Amniotic stem cell (primary cell): ENCODE data around the gene GLP2R.

Source experiments
- DNase-seq: peaks from one replicate; lab custom pipeline; 2025; lab: John Stamatoyannopoulos, UW

Gene GLP2R

DNA sequence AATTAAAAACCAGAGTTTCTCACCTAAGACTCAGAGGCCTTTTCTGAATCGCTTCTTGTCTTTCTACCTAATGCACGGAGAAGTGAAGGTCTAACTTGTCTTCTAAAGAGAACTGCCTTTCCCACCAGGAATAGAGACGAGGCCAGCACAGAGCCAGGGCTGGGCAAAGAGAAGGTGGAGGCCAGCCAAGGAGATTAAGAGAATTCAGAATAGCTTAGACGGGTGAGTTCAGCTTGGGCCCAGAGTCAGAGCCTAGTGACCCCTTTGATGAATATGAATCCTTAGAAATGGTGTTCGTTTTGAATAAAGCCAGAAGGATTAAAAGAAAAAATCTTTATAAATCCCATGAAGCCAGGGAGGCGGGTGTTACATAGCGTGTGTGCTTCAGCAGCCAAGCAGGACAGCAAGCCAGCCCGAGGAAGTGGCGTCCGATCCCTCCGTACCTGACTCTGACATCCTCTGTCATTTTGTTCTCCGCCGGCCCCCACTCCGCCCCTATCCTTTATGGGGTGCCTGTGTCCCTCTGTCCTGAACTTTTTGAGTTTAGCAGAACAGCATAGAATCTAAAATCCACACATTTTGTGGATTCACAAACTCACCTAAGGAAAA lies 11.3 kb upstream of the GLP2R start:
- no peak for DNase-seq

DNA sequence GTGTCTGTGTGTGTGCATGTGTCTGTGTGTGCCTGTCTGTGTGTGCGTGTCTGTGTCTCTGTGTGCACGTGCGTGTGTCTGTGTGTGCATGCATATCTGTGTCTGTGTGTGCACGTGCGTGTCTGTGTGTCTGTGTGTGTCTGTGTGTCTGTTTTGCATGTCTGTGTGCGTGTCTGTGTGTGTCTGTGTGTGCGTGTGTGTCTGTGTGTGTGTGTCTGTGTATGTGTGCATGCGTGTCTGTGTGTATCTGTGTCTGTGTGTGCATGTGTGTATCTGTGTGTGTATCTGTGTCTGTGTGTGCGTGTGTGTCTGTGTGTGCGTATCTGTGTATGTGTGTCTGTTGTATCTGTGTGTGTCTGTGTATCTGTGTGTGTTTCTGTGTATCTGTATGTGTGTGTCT lies 9.3 kb upstream of the GLP2R start:
- DNase-seq = no peak

DNA sequence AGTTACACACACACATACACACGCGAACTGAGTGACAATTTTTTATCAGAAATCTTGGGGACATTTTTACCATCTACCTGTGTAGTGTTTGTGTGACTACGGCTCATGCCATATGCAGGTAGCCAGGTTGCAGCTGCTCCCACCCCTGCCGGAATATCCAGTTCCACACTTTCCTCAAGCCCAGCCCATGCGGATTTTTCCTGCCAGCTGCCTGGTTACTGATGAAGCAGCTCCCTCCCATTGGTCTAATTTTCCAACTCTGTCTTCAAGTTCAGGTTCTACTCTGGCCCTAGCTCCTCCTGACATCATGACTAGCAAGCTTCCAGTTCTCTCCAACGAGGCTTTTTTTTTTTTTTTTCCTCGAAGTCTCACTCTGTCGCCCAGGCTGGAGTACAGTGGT lies 8.6 kb upstream of the GLP2R start:
- no peak for DNase-seq

DNA sequence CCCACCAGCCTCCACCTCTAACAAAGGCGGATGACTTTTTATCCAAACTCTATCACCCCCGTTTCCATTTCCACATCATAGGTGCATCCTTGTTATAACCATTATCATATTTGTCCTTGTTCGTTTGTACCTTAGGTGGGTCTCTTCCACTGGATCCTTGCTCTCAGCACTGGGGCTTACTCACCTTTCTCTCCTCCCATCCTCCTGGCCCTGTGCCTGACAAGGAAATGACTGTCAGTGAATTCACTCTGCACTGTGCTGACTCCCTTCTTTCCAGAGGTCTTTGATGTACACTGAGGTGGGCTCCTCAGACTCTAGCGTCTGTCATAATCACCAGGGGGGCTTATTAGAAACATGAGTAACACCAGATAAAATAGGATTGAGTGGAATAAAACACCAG lies 7.0 kb upstream of the GLP2R start:
- DNase-seq = no peak

DNA sequence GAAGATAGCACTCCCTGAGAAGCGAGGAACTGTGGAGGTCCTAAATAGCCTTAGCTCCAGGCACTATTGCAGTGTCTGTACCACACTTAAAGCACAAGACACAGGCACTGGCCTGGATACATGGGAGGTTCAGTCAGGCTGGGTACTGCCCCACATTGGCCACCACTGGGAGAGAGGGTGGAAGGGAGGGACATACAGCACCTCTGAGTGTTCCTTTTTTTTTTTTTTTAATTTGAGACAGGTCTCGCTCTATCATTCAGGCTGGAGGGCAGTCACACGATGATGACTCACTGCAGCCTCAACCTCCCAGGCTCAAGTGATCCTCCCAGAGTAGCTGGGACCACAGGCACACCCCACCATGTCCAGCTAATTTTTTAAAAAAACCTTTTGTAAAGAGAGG lies 5.3 kb upstream of the GLP2R start:
- no peak for DNase-seq

DNA sequence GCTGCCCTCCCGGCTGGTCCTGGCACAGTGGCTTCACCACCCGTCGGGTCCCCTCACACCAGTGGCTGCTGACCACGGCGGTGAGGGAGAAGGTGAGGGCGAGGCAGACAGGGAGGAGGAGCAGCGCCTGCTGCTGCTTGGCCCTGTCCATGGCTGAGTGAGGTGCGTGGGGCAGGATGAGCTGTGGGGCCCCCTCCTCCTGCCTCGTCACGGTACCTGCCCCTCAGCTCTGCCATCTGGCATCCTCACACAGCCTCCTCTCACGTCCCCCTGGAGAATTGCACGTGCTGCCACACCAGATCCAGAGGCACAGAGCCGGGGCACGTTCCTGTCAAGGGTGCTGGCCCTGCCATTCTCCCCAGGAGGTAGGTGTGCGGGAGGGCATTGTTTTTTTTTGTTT lies 3.8 kb upstream of the GLP2R start, which contains the start of gene GSG1L2:
Gene GSG1L2, minus strand, starts transcription at position 159 of the 400 bp plus-strand sequence. Its CDS starts 8 bp downstream, at position 151.
- no peak for DNase-seq

DNA sequence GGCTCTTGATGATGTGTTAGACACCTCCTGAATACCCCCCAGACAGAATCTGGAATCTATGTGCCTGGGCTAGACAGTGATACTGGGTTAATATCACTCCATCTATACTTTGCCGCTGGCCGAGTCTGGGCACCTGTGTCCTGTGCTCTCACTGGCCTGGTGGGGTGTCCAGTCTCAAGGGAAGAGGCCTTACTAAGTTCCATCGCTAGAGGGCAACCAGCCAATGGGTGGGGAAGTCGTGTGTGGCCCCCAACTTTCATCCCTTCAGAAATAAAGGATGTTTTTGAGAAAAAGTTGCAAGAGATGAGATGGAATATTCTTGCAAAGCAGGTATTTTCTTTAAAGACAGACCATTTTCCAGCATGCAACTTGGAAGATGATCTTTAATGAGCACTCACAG lies 1.6 kb upstream of the GLP2R start:
- DNase-seq = no peak

DNA sequence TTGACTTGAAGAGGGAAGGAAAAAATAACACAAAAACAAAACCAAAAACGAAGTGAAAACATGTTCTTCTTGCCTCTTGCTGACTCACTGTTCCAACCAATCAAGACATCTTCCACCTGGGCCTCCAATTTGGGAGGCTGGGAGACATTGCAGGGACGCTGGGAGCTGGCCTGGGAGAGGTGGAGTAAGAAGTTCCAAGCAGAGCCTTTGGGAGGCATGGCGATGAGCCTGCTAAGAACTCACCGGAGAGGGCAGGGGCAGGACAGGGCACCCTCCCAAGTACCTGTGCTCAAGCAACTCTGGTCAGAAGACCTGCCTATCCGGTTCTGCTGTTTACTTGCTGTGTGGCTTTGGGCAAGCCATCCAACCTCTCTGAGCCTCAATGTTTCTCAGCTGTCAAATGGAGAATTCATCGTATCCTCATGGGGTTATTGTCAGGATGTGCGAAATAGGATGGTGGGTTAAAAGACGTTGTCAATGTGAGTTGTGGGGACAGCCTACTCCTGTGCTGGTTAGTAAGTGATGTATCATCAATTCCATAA lies 856 bp upstream of the GLP2R start:
- DNase-seq = no peak

DNA sequence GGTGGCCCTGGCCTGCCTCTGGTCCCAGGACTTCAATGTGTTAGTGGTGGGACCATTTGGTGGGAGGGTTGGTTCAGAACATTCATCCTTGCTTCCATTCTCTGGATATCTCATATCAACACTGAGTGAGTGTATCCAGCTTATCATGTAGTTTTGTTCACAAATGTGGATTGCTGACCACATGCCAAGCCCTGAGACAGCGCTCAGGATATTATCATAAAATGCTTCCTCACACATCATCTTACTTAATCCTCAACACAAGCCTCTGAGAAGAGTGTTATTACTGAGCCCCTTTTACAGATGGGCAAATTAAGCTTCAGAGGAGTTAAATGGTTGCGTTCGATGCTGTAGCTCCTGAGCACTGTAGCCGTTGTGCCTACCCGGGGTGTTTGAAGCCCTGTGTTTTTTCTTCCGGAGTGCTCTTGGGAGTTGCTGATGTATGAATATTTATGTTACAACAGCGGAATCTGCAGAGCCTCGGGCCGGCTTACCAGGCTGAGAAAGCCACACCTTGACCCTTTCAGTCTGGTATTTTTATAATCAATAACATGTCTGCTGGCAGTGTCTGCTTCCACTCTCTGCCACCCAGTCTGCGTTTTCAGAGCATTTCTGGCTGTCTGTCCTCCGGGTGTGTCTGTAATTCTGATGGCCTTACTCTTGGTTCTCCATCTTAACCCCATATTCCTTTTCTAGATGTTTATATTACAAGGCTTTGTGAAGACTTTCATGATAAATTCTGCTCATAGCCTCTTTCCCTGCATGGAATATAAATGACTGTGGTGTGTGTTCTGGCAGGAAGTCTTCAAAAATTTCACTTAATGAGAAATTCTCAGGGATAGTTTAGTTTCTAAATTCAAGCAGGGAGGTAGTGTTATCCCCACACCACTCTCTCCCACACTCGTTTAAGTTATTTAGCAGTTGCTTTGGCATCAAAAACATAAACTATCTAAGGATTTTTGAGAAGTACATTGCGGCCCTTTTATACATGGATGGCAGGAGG lies 2.9 kb downstream of the GLP2R start:
- no peak for DNase-seq

DNA sequence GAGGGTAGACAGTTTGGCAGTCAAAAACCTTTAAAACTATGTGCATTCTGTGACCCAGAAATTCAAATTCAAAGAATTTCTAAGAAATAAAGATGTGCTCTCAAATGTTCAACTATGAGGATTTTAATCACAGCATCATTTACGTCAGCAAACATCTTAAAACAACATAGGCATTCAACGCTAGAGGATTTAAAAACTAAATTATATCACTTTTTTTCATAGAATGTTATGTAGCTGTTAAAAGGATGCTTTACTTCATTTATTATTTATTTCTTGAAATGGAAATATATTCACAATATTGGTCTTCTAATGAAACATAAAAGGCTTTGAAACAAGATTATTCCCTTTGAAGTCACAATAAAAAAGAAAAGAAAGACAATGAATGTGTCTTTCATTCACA lies 3.6 kb downstream of the GLP2R start:
- DNase-seq = no peak

DNA sequence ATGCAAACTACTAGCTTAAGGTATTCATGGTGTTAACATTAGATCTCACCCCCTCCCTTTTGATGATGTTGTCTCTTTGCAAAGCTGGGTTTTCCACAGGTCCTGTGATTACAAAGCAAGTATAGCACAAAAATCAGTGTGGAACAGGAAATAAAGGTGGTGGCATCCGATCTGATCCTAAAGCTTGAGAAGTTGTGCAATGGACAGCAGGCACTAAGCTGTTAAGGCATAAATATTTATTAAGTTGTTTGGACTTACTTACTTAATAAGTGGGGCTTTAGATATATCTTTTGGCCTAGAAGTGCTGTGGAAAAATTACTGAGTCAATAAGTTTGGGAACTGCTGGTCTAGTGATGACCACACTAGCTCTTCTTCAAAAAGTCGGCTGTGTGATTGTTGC lies 5.0 kb downstream of the GLP2R start:
- no peak for DNase-seq

DNA sequence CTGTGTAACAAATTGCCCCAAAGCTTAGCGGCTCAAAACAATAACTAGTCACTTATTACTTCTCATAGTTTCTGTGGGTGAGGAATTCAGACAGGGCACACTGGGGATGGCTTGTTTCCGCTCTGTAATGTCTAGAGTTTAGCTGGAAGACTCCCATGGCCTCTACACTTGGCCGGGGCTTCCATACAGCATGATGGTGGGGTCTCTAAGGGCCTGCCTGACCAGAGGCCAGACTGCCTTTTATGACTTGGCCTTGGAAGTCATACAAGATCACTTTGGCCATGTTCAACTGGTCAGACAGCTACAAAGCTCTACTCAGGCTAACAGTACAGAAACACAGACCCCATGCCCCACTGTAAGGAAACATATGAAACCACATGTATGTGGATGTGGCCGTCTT lies 8.2 kb downstream of the GLP2R start:
- no peak for DNase-seq

DNA sequence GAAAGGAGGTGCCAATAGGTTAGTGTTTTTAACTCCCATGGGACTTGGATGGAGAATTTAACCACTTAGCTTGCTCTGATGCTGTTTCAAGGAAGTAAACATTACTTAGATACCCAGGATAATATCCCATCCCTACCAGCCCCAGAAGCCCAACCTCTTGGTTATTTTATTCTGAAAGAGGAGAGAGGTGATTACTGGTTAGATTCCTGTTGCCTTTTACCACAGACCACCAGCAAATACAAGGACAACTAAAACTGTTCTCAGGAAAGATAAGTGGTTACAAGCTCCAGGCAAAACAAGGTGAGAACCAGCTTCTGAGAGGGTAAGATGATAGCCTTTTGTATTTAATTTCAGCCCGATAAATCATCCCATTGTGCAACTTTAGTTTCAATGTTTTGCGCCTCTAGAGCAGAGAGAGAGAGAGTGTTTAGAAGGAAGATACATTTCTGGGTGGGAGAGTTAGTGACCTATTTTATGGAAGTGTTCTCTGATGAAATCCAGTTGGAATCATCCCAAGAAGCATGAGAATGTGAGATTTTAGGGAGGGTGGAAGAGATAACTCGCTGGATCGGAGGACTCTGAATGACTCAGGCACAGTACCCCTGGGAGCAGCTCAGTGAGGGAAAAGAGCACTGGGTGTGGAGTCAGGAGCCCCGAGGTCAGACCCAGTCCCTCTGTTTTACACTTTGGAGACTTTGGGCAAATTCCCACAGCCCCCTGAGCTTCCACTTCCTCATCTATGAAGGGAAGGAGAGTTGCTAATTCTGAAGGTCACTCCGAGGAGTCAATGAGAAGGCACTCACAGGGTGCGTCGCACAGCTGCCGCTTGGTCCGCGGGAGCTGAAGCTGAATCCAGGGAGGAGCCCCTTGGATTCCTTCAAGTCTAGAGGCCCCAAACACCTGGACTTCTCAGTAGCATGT lies 12.1 kb downstream of the GLP2R start:
- no peak for DNase-seq

DNA sequence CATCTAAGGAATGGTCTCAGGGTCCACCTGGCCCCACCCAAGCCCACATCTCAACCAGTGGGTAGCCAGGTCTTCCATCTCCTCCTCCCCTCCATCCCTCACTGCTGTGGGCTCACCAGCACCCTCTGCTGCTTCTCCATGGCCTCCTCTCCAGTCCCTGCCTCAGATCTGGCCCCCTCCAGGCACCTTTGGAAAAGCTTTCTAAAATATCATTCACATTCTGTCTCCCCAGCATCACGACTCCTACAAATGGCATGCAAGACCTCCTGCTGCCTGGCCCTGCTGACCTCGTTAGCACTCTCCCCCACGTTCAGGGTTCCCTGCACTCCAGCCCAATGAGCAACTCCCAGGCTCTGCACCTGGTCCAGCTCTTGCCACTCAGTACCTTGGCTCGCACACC lies 13.7 kb downstream of the GLP2R start:
- no peak for DNase-seq

DNA sequence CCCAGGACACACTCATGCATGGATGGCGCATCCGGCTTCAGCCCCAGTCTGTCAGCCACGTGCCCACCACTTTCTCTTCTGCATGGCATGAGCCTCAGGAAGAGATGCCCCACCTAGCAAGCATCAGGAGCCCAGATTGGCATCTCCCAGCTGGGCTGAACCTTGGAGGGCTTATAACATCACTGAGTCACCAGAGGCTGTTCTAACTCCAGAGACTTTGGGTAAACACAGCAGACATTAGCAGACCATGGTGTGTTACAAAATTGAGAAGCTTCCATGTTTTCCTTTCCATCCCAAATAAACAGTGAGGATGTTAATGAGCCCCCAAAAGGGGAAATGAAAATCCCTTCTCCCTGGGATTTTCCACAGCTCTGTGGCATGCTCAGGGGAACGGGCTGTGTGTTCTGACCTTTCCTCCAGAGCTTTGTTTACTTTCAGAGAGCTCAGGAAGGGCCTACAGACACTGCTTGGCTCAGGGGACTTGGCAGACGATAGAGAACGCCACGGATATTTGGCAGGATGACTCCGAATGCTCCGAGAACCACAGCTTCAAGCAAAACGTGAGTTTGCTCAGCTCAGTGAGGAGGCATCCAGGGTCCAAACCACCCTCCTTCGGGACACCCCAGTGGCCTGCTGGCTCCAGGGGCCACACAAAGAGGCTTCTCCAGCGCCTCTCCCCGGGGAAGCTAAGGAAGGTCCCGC lies 16.5 kb downstream of the GLP2R start:
- no peak for DNase-seq

DNA sequence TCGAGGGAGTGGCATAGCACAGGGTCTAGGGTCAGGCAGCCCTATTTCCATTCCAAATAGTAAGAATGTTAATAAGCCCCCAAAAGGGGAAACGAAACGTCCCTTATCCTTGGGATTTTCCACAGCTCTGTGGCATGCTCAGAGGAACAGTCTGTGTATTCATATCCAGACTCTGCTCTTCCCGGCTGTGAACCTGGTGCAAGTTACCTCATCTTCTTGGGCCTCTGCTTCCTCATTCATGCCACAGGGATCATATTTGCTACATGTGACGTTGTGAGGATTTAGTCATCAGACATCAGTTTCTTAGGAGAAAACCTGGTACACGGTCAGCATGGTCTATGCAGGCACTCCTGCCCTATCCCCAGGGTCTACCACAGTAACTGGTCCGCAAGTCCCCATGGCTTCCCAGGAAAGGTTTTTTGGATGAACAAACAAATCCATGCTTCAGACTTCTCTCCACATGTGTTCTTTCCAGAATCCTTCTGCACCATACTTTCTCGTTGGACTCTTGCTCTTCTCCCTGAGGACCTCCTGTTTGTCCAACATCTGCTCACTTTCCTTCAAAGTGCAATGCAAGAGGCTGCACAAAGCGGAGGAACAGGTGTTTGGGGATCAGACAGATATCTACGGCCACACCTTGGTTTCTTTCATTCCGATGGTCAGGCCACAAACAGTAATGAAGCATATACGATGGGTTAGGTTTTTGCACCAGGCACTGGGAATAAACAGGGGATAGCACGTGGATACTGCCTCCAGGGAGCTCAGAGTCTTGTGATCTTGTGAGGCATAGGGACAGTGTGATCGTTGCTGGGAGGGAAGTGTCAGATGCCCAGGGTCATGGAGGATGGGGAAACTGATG lies 17.7 kb downstream of the GLP2R start:
- DNase-seq = no peak

DNA sequence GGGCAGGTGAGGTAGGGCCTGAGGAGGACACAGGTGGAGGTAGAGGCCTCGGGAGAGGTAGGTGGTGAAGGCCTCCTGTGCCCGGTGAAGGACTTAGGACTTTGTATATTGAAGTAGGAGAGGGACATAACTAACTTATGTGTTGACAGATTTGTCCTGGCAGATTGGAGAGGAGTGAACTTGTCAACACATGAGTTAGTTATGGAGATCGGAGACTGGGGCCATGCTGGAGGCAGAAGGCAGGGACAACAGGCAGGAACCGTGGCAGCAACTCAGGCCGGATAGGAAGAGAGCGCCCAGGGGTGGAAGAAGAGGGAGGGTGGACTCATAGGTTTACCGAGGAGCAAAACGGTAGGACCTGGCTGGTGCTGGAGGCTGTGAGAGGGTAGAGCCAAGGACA lies 18.4 kb downstream of the GLP2R start:
- no peak for DNase-seq

DNA sequence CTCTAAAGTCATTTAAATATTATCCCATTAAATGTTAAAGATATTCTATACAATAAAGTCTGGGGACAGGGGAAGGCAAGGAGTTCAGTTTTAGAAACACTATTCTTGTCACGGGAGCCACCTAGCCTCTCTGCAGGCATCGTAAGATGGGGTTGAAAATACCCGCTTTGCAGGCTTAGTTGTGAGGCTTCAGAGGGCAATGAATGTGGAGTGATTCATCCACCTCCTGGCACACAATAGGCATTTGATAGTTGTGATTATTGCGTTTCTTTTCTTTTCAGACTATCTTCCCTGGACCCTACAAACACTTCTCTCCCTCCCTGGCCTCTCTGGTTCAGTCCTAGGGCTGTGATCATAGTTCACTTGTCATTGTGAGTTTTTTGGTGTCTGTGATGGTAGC lies 19.6 kb downstream of the GLP2R start:
- DNase-seq = no peak

DNA sequence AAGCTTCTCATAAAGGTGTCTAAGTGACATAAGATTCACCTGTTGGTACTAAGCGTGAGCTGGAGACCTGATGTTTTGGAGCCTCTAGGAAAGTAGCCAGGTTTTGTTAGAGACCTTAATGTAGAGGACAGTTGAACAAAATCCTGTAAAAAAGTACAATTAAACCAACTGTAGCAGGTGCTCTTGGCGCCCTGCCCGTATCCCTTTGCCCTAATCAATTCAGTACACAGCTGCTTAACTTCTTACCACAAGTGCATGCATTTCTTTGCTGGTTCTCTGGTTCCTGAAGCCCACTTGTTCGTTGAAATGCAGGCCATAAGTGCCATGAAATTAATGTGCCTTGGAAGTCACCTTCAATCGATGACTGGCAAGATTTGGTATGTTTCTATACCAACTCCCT lies 24.4 kb downstream of the GLP2R start:
- DNase-seq = no peak

DNA sequence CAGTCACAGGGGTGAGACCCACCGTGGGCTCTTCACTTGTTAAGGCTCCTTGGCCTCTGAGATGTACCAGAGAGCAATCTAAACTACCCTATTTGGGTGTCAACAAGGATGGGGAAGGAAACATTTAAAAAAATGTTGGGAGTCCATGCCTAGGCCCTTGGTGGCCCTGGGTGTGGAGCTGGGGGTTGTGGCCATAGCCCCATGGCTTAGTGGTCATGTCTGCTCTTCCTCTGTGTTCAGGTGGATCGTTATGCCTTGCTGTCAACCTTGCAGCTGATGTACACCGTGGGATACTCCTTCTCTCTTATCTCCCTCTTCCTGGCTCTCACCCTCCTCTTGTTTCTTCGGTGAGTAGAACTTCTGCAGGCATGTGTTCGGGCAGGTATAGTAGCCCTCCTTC lies 28.5 kb downstream of the GLP2R start:
- no peak for DNase-seq

DNA sequence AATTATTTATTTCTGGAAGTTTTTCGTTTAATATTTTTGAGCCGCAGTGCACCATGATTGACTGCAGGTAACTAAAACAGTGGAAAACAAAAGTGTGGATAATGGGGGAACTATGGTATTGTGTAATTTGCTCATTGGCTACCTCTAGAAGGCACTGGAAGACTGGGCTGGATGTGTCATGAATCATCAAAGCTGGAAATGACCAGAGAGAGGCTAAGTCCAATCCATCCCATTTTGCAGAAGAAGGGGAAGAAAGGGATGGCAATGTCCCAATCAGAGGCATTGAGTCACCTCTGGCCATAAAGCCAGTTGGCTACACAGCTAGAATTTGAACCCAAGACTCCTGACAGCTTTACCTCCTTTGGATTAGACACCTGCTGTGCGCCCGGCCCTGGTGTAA lies 29.3 kb downstream of the GLP2R start:
- DNase-seq = no peak
